ENCODE results near the gene MRPL43. TPM values are rescaled to one million over a fixed set of nuclear protein-coding genes. Genes with fewer than 3 reads are reported as not detected.

The MRPL43 gene
- total RNA-seq, 1 donor from 2014 or later = 44.2 TPM

GRCh38 chr10:100989088-100989487 lies 1.8 kb upstream of the MRPL43 start:
- Mint-ChIP-seq H3K4me3 (no peak overlapping the region), H3K27ac (no peak overlapping the region), H3K9me3 (no peaks in the 10 kb centered on the region), H3K4me1 (peaks cover 46% of the 10 kb centered on the region), H3K27me3 (no peaks in the 10 kb centered on the region), H3K36me3 (ENCODE audit: low read depth) (peaks cover 52% of the 10 kb centered on the region)
- TF ChIP-seq CTCF (IDR thresholded peaks at IDR 0.05) = no peak
- CTCF ChIA-PET = interaction anchor here (6.0 kb wide), 1 partner anchor 8 kb away, joined by 34 read pairs; no protein-coding TSS in a partner anchor
- DNase-seq (no peak), ATAC-seq (ENCODE audit: low read depth) (no peak)
- POLR2A ChIA-PET = interaction anchor here (4.7 kb wide), 1 partner anchor 9 kb away, joined by 54 read pairs; the partner anchor contains the start of gene LZTS2
- intact Hi-C loops (cut with micrococcal nuclease) = no loop called here

- no peak overlapping the region for H3K27ac Mint-ChIP-seq
- POLR2A ChIA-PET = interaction anchor here (0.6 to 4.7 kb wide), 2 partner anchors 10 to 76 kb away, joined by 3 to 54 read pairs; partner anchors contain the start of gene LZTS2
Observed at GRCh38 chr10:100988166-100988565, 869 bp upstream of the MRPL43 start.

GRCh38 chr10:100987685-100988049 lies 370 bp upstream of the MRPL43 start:
- no peak for TF ChIP-seq CTCF (IDR thresholded peaks at IDR 0.05)
- POLR2A ChIA-PET = interaction anchor here (1.0 to 4.7 kb wide), 2 partner anchors 11 to 75 kb away, joined by 3 to 54 read pairs; partner anchors contain the start of genes LZTS2 and SLF2
- DNase-seq (no peak), ATAC-seq (ENCODE audit: low read depth) (peak; percentile 13)
- Mint-ChIP-seq H3K27ac (peak overlapping the region; percentile 82), H3K9me3 (no peaks in the 10 kb centered on the region), H3K27me3 (no peaks in the 10 kb centered on the region), H3K36me3 (ENCODE audit: low read depth) (peaks cover 47% of the 10 kb centered on the region), H3K4me1 (peaks cover 46% of the 10 kb centered on the region), H3K4me3 (peak overlapping the region; percentile 92)
- intact Hi-C loops (cut with micrococcal nuclease) = loop anchor here (1.0 to 2.0 kb wide), 2 partner anchors 10 to 19 kb away; partner anchors contain the start of gene SEMA4G
- CTCF ChIA-PET = interaction anchor here (6.0 kb wide), 1 partner anchor 9 kb away, joined by 34 read pairs; no protein-coding TSS in a partner anchor

More at GRCh38 chr10:100988166-100988565, 869 bp upstream of the MRPL43 start:
- DNase-seq (no peak), ATAC-seq (ENCODE audit: low read depth) (no peak)
- Mint-ChIP-seq H3K4me3 (peak overlapping the region; percentile 92), H3K9me3 (no peaks in the 10 kb centered on the region), H3K36me3 (ENCODE audit: low read depth) (peaks cover 48% of the 10 kb centered on the region), H3K4me1 (peaks cover 46% of the 10 kb centered on the region), H3K27me3 (no peaks in the 10 kb centered on the region)
- CTCF ChIA-PET = interaction anchor here (6.0 kb wide), 1 partner anchor 9 kb away, joined by 34 read pairs; no protein-coding TSS in a partner anchor
- intact Hi-C loops (cut with micrococcal nuclease) = no loop called here
- no peak for TF ChIP-seq CTCF (IDR thresholded peaks at IDR 0.05)

GRCh38 chr10:100986623-100986951 lies 710 bp downstream of the MRPL43 start:
- Mint-ChIP-seq H3K4me1 (peaks cover 46% of the 10 kb centered on the region), H3K27me3 (no peaks in the 10 kb centered on the region), H3K4me3 (peak overlapping the region; percentile 92), H3K9me3 (no peaks in the 10 kb centered on the region), H3K27ac (no peak overlapping the region), H3K36me3 (ENCODE audit: low read depth) (peaks cover 54% of the 10 kb centered on the region)
- DNase-seq (no peak), ATAC-seq (ENCODE audit: low read depth) (no peak)
- POLR2A ChIA-PET = interaction anchor here (4.7 kb wide), 1 partner anchor 12 kb away, joined by 54 read pairs; the partner anchor contains the start of gene LZTS2
- intact Hi-C loops (cut with micrococcal nuclease) = loop anchor here (2.0 kb wide), 1 partner anchor 18 kb away; the partner anchor contains the start of gene SEMA4G
- no peak for TF ChIP-seq CTCF (IDR thresholded peaks at IDR 0.05)
- CTCF ChIA-PET = interaction anchor here (6.0 kb wide), 1 partner anchor 11 kb away, joined by 34 read pairs; no protein-coding TSS in a partner anchor

- ATAC-seq (ENCODE audit: low read depth) = no peak
- Mint-ChIP-seq H3K36me3 (ENCODE audit: low read depth) (peaks cover 53% of the 10 kb centered on the region), H3K27me3 (no peaks in the 10 kb centered on the region), H3K9me3 (no peaks in the 10 kb centered on the region), H3K4me1 (peaks cover 41% of the 10 kb centered on the region), H3K4me3 (peak overlapping the region; percentile 92), H3K27ac (no peak overlapping the region)
- intact Hi-C loops (cut with micrococcal nuclease) = no loop called here
- ChIA-PET CTCF (interaction anchor here (1.2 to 6.0 kb wide), 2 partner anchors 12 to 16 kb away, joined by 4 to 34 read pairs; partner anchors contain the start of gene SEMA4G), POLR2A (interaction anchor here (4.7 kb wide), 1 partner anchor 13 kb away, joined by 54 read pairs; the partner anchor contains the start of gene LZTS2)
- no peak for DNase-seq
- no peak for TF ChIP-seq CTCF (IDR thresholded peaks at IDR 0.05)
Observed at GRCh38 chr10:100985336-100985735, 2.0 kb downstream of the MRPL43 start.
